ENCODE measurements around the gene EBLN2. TPM values are rescaled to one million over a fixed set of nuclear protein-coding genes. Genes with fewer than 3 reads are reported as not detected.

Gene EBLN2
- total RNA-seq, 2 experiments from 2014 or later, result 5.3 to 5.9 TPM

DNA sequence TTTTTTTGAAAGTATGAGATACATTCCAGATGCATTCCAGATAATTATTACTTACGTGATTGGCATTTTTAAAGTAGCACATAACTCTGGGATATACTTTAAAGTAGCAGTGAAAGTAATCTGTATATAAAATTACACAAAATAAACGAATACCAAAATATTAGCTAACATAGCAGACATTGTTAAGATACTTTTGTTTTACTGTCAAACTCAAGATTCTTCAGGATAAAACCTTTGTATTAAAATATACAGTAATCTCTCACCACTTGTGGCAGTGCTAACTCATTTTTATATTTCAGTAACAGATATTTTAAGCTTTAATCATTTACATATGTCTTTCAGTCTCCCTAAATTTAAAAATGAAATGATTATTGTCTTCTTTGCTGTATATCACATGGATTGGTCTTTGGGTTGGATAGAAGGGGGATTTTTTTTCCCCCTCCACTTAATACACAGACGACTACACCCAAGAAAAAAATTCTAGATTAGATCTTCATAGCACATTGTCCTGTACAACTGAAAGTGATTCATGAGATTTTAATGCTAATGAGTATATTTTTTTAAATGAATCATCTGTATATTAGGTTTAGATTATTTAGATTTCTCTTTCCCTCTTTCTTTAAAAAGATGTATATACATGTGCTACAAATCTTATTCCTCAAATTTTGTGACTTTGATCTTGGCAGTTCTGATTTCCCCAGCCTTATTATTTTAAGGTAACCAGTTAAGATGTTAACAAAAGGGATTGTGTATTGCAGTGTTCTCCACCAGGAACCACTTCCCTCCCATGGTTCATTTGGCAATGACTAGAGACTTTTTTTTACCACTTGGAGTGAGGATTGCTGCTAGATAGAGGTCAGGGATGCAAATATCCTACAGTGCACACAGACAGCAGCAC is 24.5 kb upstream of the EBLN2 start:
- CTCF ChIA-PET, result interaction anchor here (1.2 to 1.4 kb wide), 3 partner anchors 11 to 20 kb away, joined by 3 to 4 read pairs (median 4); no protein-coding TSS in a partner anchor
- DNase-seq, result no peak
- no peak for ATAC-seq
- H3K4me1 Mint-ChIP-seq (ENCODE audit: low read depth), result peaks cover 23% of the 10 kb centered on the region
- no peaks in the 10 kb centered on the region for H3K9me3 Mint-ChIP-seq (ENCODE audit: insufficient read depth)
- peaks cover 36% of the 10 kb centered on the region for H3K36me3 Mint-ChIP-seq (ENCODE audit: low read depth)
- H3K4me3 Mint-ChIP-seq, result no peak overlapping the region
- no peak overlapping the region for H3K27ac Mint-ChIP-seq
- H3K27me3 Mint-ChIP-seq (ENCODE audit: low read depth), result no peaks in the 10 kb centered on the region
- POLR2A ChIA-PET, result interaction anchor here (0.5 to 0.6 kb wide), 2 partner anchors 93 to 1031 kb away, joined by 3 to 4 read pairs; no protein-coding TSS in a partner anchor

DNA sequence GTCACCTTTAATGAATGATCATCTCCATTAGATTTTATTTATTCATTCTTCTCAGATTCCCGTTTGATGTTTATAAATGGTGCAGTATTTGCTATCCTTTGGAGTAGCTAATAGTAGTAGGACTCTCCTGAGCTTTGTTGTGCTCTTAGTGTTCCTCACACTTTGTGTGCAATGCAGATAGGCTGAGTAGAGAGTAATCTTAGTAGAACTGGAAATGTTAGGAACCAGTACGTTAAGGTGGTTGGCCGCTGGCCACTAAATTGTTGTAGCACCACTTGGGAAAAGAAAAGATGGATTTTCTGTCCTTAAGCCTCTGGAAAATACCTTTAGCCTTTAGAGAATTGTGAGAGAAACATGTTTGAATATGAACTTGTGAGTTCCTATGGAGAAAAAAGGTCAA is 19.9 kb upstream of the EBLN2 start:
- H3K36me3 Mint-ChIP-seq (ENCODE audit: low read depth), result peaks cover 13% of the 10 kb centered on the region
- H3K4me1 Mint-ChIP-seq (ENCODE audit: low read depth), result peaks cover 25% of the 10 kb centered on the region
- no peaks in the 10 kb centered on the region for H3K9me3 Mint-ChIP-seq (ENCODE audit: insufficient read depth)
- ChIA-PET POLR2A (no interaction called here), CTCF (no interaction called here)
- H3K27ac Mint-ChIP-seq, result no peak overlapping the region
- DNase-seq, result no peak
- no peak for ATAC-seq
- H3K4me3 Mint-ChIP-seq, result no peak overlapping the region
- no peaks in the 10 kb centered on the region for H3K27me3 Mint-ChIP-seq (ENCODE audit: low read depth)

DNA sequence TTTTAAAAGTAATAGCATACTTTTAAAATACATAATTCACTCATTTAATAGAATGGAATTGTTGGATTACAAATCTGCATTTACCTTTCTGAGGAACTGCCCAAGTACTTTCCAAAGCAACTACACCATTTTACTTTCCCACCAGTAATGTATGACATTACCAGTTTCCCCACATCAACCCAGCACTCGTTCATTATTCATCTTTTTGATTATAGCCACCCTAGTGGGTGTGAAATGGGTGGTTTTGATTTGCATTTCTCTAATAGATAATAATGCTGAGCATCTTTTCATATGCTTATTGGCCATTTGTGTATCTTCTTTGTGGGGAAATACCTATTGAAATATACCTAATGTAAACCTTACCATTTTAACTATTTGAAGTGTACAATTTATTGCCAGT is 18.0 kb upstream of the EBLN2 start:
- CTCF ChIA-PET, result interaction anchor here (2.0 kb wide), 1 partner anchor 13 kb away, joined by 6 read pairs; no protein-coding TSS in a partner anchor
- no peaks in the 10 kb centered on the region for H3K9me3 Mint-ChIP-seq (ENCODE audit: insufficient read depth)
- peaks cover 9% of the 10 kb centered on the region for H3K36me3 Mint-ChIP-seq (ENCODE audit: low read depth)
- POLR2A ChIA-PET, result no interaction called here
- H3K4me3 Mint-ChIP-seq, result no peak overlapping the region
- peaks cover 18% of the 10 kb centered on the region for H3K4me1 Mint-ChIP-seq (ENCODE audit: low read depth)
- no peak overlapping the region for H3K27ac Mint-ChIP-seq
- no peaks in the 10 kb centered on the region for H3K27me3 Mint-ChIP-seq (ENCODE audit: low read depth)
- DNase-seq, result no peak
- ATAC-seq, result no peak

DNA sequence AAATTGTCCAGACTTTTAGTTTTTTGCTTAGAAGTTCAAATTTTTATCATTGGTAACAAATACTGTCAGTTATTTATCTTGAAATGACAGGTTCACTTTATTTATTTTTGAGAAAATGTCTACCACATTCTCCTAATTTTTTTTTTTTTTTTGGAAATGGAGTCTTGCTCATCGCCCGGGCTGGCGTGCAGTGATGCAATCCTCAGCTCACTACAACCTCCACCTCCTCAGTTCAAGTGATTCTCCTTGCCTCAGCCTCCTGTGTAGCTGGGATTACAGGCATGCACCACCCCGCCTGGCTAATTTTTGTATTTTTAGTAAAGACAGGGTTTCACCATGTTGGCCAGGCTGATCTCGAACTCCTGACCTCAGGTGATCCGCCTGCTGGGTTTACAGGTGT is 16.1 kb upstream of the EBLN2 start:
- Mint-ChIP-seq H3K27me3 (ENCODE audit: low read depth) (no peaks in the 10 kb centered on the region), H3K27ac (no peak overlapping the region), H3K4me3 (no peak overlapping the region), H3K9me3 (ENCODE audit: insufficient read depth) (no peaks in the 10 kb centered on the region), H3K36me3 (ENCODE audit: low read depth) (peaks cover 12% of the 10 kb centered on the region), H3K4me1 (ENCODE audit: low read depth) (peaks cover 18% of the 10 kb centered on the region)
- DNase-seq, result no peak
- no peak for ATAC-seq
- POLR2A ChIA-PET, result no interaction called here
- CTCF ChIA-PET, result interaction anchor here (0.9 to 2.5 kb wide), 2 partner anchors 11 to 194 kb away, joined by 4 to 19 read pairs; no protein-coding TSS in a partner anchor

DNA sequence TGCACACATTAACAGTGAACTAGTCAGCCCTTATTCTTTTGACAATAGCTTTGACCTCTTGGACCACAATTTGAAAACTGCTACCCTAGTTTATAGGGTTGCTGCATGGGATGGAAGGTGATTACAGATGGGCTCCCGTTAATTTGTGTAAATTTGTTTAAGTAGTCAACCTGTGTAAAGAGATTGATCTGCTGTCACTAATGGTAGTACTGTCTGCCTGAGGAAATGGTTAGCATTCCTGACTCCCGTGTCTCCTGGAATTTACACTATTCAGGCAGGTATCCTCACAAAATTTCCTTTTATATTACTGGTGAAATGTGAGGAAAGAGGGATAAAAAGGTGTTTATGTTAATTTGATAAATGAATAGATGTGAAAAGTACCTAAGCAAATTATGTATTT is 15.3 kb upstream of the EBLN2 start:
- no peaks in the 10 kb centered on the region for H3K27me3 Mint-ChIP-seq (ENCODE audit: low read depth)
- DNase-seq (no peak), ATAC-seq (no peak)
- no peak overlapping the region for H3K27ac Mint-ChIP-seq
- H3K4me1 Mint-ChIP-seq (ENCODE audit: low read depth), result peaks cover 18% of the 10 kb centered on the region
- POLR2A ChIA-PET, result no interaction called here
- H3K36me3 Mint-ChIP-seq (ENCODE audit: low read depth), result peaks cover 12% of the 10 kb centered on the region
- no peaks in the 10 kb centered on the region for H3K9me3 Mint-ChIP-seq (ENCODE audit: insufficient read depth)
- H3K4me3 Mint-ChIP-seq, result no peak overlapping the region
- CTCF ChIA-PET, result interaction anchor here (0.9 to 2.5 kb wide), 2 partner anchors 10 to 195 kb away, joined by 4 to 19 read pairs; no protein-coding TSS in a partner anchor

DNA sequence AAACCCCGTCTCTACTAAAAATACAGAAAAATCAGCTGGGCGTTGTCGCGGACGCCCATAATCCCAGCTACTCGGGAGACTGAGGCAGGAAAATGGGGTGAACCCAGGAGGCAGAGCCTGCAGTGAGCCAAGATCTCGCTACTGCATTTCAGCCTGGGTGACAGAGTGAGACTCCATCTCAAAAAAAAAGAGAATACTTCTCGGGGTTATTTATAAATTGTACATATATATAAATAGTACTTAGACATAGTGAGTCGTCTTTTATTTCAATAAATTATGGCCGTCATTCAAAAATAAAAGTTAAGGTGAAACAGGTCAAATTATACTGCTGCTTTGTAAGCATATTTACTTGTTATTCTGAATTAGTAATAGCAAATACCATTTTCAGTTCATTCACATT is 12.1 kb upstream of the EBLN2 start:
- no peak for DNase-seq
- peaks cover 4% of the 10 kb centered on the region for H3K4me1 Mint-ChIP-seq (ENCODE audit: low read depth)
- H3K27ac Mint-ChIP-seq, result no peak overlapping the region
- CTCF ChIA-PET, result no interaction called here
- no peak overlapping the region for H3K4me3 Mint-ChIP-seq
- POLR2A ChIA-PET, result no interaction called here
- no peak for ATAC-seq
- peaks cover 9% of the 10 kb centered on the region for H3K36me3 Mint-ChIP-seq (ENCODE audit: low read depth)
- no peaks in the 10 kb centered on the region for H3K27me3 Mint-ChIP-seq (ENCODE audit: low read depth)
- H3K9me3 Mint-ChIP-seq (ENCODE audit: insufficient read depth), result no peaks in the 10 kb centered on the region

DNA sequence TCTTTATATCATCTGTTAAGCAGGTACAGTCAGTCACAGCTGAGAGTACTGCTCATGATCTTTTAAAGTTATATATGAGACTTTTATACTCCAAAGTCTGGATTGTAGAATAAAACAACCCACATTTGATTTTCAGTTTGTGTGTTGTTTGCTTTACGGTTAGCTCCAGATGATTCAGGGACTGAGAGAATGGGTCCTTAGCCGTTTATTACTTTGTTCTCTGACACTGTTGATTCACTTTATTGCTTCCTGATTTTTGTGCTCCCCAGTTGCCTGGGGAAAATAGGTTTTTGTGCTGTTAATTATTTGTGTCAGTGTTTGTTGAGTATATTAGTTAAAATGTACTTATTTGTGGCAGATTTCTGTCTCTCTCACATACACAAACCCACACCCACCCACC is 8.6 kb upstream of the EBLN2 start:
- H3K9me3 Mint-ChIP-seq (ENCODE audit: insufficient read depth), result no peaks in the 10 kb centered on the region
- DNase-seq (no peak), ATAC-seq (no peak)
- H3K27me3 Mint-ChIP-seq (ENCODE audit: low read depth), result no peaks in the 10 kb centered on the region
- H3K4me1 Mint-ChIP-seq (ENCODE audit: low read depth), result peaks cover 8% of the 10 kb centered on the region
- ChIA-PET POLR2A (no interaction called here), CTCF (no interaction called here)
- peaks cover 6% of the 10 kb centered on the region for H3K36me3 Mint-ChIP-seq (ENCODE audit: low read depth)
- no peak overlapping the region for H3K27ac Mint-ChIP-seq
- H3K4me3 Mint-ChIP-seq, result no peak overlapping the region

DNA sequence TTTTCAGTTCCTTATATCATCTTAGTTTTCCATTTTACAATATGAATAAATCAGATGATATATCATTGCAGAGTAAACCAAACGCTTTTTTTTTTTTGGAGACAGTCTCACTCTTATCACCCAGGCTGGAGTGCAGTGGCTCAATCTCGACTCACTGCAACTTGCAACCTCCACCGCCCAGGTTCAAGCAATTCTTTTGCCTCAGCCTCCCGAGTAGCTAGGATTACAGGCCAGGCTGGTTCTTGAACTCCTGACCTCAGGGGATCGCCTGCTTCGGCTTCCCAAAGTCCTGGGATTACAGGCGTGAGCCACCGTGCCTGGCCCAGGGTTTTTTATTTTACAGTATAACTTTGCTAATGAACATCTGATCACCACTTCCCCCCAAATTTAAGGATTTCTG is 5.9 kb upstream of the EBLN2 start:
- CTCF ChIA-PET, result interaction anchor here (0.7 to 6.1 kb wide), 24 partner anchors 10 to 663 kb away, joined by 3 to 75 read pairs (median 8); partner anchors contain the start of genes PPP4R2 and SHQ1
- Mint-ChIP-seq H3K9me3 (ENCODE audit: insufficient read depth) (no peaks in the 10 kb centered on the region), H3K4me3 (no peak overlapping the region), H3K27me3 (ENCODE audit: low read depth) (no peaks in the 10 kb centered on the region), H3K27ac (no peak overlapping the region), H3K4me1 (ENCODE audit: low read depth) (peaks cover 8% of the 10 kb centered on the region), H3K36me3 (ENCODE audit: low read depth) (peaks cover 2% of the 10 kb centered on the region)
- POLR2A ChIA-PET, result no interaction called here
- ATAC-seq, result no peak
- DNase-seq, result no peak

DNA sequence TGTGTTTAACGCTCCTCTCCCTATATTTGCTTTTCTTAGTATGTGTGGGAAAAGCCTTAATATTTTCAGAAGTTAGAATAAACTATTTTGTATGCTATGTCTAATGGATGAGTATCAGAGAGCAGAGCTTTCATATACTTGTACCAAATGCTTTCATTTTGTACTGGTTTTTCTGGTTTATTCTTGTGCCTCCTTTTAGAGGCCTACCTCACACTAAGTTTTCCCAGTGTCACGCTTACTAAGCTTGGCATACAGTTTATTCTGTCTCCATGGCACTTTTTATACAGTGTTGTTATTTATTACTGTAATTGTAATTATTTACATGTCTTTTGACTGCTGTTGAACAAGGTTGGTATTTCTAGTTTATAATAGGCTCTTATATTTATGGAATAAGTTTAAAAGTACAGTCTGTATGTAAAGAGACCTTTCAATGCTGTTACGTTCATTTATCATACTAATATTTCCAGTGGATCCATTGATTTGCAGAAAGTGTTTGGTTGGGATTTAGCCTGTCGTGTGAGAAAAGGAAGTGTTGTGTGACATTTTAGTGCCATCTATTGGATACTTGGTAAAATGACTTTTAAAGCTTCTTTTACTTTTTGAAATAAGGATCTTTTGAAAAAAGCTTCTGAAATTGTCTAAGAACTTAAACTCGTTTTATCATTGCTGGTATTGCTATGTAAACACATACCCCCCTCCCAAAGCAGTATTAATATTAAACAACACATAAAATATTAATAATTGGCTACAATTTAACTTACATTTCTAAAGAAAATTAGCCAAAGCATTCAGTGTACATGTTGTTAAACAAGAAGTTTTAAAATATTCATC is 5.2 kb upstream of the EBLN2 start:
- H3K27me3 Mint-ChIP-seq (ENCODE audit: low read depth), result no peaks in the 10 kb centered on the region
- no peak overlapping the region for H3K27ac Mint-ChIP-seq
- DNase-seq (no peak), ATAC-seq (no peak)
- H3K9me3 Mint-ChIP-seq (ENCODE audit: insufficient read depth), result no peaks in the 10 kb centered on the region
- ChIA-PET CTCF (interaction anchor here (0.6 to 6.1 kb wide), 45 partner anchors 10 to 874 kb away, joined by 3 to 75 read pairs (median 5); partner anchors contain the start of genes GXYLT2, PPP4R2 and SHQ1), POLR2A (interaction anchor here (0.6 kb wide), 1 partner anchor 62 kb away, joined by 3 read pairs; no protein-coding TSS in a partner anchor)
- peaks cover 2% of the 10 kb centered on the region for H3K36me3 Mint-ChIP-seq (ENCODE audit: low read depth)
- H3K4me3 Mint-ChIP-seq, result no peak overlapping the region
- H3K4me1 Mint-ChIP-seq (ENCODE audit: low read depth), result peaks cover 8% of the 10 kb centered on the region

DNA sequence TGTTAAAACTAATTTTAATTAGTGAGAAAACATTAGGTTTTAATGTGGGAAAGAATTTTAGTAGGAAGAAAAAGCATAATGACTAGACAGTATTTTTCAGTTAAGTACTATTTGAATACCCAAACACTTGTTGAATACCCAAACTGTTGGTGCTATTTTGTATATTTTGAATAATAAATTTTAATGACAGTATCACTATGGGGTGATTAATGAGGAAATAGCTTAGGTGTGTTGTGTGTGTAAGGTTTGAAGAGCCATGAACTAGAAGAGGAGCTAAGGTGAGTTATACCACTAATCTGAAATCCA is 4.7 kb upstream of the EBLN2 start:
- H3K27ac Mint-ChIP-seq, result no peak overlapping the region
- POLR2A ChIA-PET, result no interaction called here

DNA sequence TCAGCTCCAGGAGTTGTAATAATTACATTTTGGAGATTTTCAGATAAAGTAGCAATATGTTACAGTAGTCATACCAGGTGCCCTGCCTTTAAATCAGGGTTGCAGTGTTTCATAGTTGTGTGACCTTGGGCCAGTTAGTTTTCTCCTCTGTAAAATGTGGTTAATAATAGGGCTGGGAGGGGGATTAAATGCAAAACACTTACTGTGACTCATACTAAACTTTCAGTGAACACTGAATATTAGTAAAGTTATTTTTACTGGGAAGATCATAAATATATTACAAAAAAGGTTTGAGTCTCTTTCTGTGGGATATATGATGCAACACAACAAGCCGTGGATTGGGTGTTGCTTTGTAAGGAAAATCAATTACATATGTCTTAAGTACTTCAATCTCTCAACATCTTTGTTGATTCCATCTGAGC is 1.1 kb upstream of the EBLN2 start:
- H3K9me3 Mint-ChIP-seq (ENCODE audit: insufficient read depth), result no peaks in the 10 kb centered on the region
- no peak overlapping the region for H3K4me3 Mint-ChIP-seq
- CTCF ChIA-PET, result interaction anchor here (0.6 to 6.1 kb wide), 2 partner anchors 94 to 120 kb away, joined by 3 to 75 read pairs; no protein-coding TSS in a partner anchor

More for the DNA sequence above, 4.7 kb upstream of the EBLN2 start:
- CTCF ChIA-PET, result interaction anchor here (0.6 to 6.1 kb wide), 40 partner anchors 10 to 875 kb away, joined by 3 to 75 read pairs (median 5); partner anchors contain the start of genes GXYLT2, PPP4R2 and SHQ1
- peaks cover 4% of the 10 kb centered on the region for H3K36me3 Mint-ChIP-seq (ENCODE audit: low read depth)
- ATAC-seq (no peak), DNase-seq (no peak)
- H3K9me3 Mint-ChIP-seq (ENCODE audit: insufficient read depth), result no peaks in the 10 kb centered on the region
- peaks cover 8% of the 10 kb centered on the region for H3K4me1 Mint-ChIP-seq (ENCODE audit: low read depth)
- H3K27me3 Mint-ChIP-seq (ENCODE audit: low read depth), result no peaks in the 10 kb centered on the region
- no peak overlapping the region for H3K4me3 Mint-ChIP-seq

More for the DNA sequence above, 1.1 kb upstream of the EBLN2 start:
- ATAC-seq, result no peak
- no peak overlapping the region for H3K27ac Mint-ChIP-seq
- POLR2A ChIA-PET, result no interaction called here
- no peak for DNase-seq
- H3K36me3 Mint-ChIP-seq (ENCODE audit: low read depth), result peaks cover 26% of the 10 kb centered on the region
- no peaks in the 10 kb centered on the region for H3K27me3 Mint-ChIP-seq (ENCODE audit: low read depth)
- H3K4me1 Mint-ChIP-seq (ENCODE audit: low read depth), result peaks cover 8% of the 10 kb centered on the region
